Measurements from ENCODE around the gene ZIC5. TPM values are rescaled to one million over a fixed set of nuclear protein-coding genes. Genes with fewer than 3 reads are reported as not detected.

Gene ZIC5
- total RNA-seq, 4 donors from 2014 or later: not detected

GRCh38 chr13:99981735-99982035 lies 10.1 kb upstream of the ZIC5 start, which contains the start of gene ZIC2:
Gene ZIC2, plus strand, starts transcription at chr13:99981784. Its CDS starts 281 bp downstream, at chr13:99982065.
- TF ChIP-seq POLR2A (IDR thresholded peaks at IDR 0.05) (no peak), CTCF (IDR thresholded peaks at IDR 0.05) (no peak), EP300 (IDR thresholded peaks at IDR 0.05) (no peak)
- Histone ChIP-seq H3K27ac (no peak within 1 kb of the TSS), H3K9me3 (peaks cover 0 to 3% (median 0%) of the 10 kb centered on the region in 4 donors), H3K27me3 (peaks cover 19 to 85% of the 10 kb centered on the region in 2 donors), H3K4me3 (peak within 1 kb of the TSS; percentile 13 to 45 (median 30)), H3K36me3 (no peaks in the 10 kb centered on the region), H3K4me1 (peaks cover 0 to 64% (median 22%) of the 10 kb centered on the region in 4 donors)
- WGBS, 2 donors: 1% methylated on average over 32 to 33 of the region's 41 CpGs
- no peak for DNase-seq (ENCODE audit: low spot score in 2 of 2)

GRCh38 chr13:99980824-99981734 lies 9.5 kb upstream of the ZIC5 start:
- WGBS, 2 donors: 2 to 3% methylated on average over 43 to 101 of the region's 110 CpGs
- no peak overlapping the region for H3K27ac ChIP-seq
- peaks cover 0 to 64% (median 22%) of the 10 kb centered on the region in 4 donors for H3K4me1 ChIP-seq
- H3K27me3 ChIP-seq: peaks cover 18 to 85% of the 10 kb centered on the region in 2 donors
- no peak for DNase-seq (ENCODE audit: low spot score in 2 of 2)
- peak overlapping the region; percentile 13 to 45 (median 30) for H3K4me3 ChIP-seq
- H3K36me3 ChIP-seq: no peaks in the 10 kb centered on the region
- H3K9me3 ChIP-seq: peaks cover 0 to 3% (median 1%) of the 10 kb centered on the region in 4 donors
- TF ChIP-seq CTCF (IDR thresholded peaks at IDR 0.05): no peak
- TF ChIP-seq EP300 (IDR thresholded peaks at IDR 0.05): no peak
- no peak for TF ChIP-seq POLR2A (IDR thresholded peaks at IDR 0.05)

GRCh38 chr13:99980201-99980823 lies 8.7 kb upstream of the ZIC5 start:
- Histone ChIP-seq H3K4me3 (peak overlapping the region; percentile 13 to 45 (median 30)), H3K36me3 (no peaks in the 10 kb centered on the region), H3K4me1 (peaks cover 0 to 61% (median 22%) of the 10 kb centered on the region in 4 donors), H3K27ac (no peak overlapping the region), H3K9me3 (peaks cover 0 to 9% (median 1%) of the 10 kb centered on the region in 4 donors), H3K27me3 (peaks cover 16 to 87% of the 10 kb centered on the region in 2 donors)
- DNase-seq (ENCODE audit: low spot score in 2 of 2): no peak
- 3 to 4% methylated on average over 54 to 59 of the region's 76 CpGs for WGBS, 2 donors
- no peak for TF ChIP-seq CTCF (IDR thresholded peaks at IDR 0.05)
- no peak for TF ChIP-seq EP300 (IDR thresholded peaks at IDR 0.05)
- no peak for TF ChIP-seq POLR2A (IDR thresholded peaks at IDR 0.05)

GRCh38 chr13:99979453-99980200 lies 8.1 kb upstream of the ZIC5 start:
- DNase-seq (ENCODE audit: low spot score in 2 of 2): no peak
- H3K4me1 ChIP-seq: peaks cover 0 to 55% (median 22%) of the 10 kb centered on the region in 4 donors
- no peak overlapping the region for H3K27ac ChIP-seq
- 3% methylated on average over 36 to 40 of the region's 59 CpGs for WGBS, 2 donors
- TF ChIP-seq EP300 (IDR thresholded peaks at IDR 0.05) (no peak), POLR2A (IDR thresholded peaks at IDR 0.05) (no peak), CTCF (IDR thresholded peaks at IDR 0.05) (no peak)
- H3K27me3 ChIP-seq: peaks cover 14 to 88% of the 10 kb centered on the region in 2 donors
- H3K4me3 ChIP-seq: peak overlapping the region in 3 of 4 donors; percentile 8 to 45 (median 23)
- H3K9me3 ChIP-seq: peaks cover 0 to 9% (median 1%) of the 10 kb centered on the region in 4 donors
- H3K36me3 ChIP-seq: no peaks in the 10 kb centered on the region
